Hepatocyte (in vitro differentiated cells): Measurements from ENCODE around the gene FBXO2.
"Not testable (repeated sequence)": the region's sequence is repeated elsewhere in the genome, so short reads cannot be mapped to it uniquely, and the experiment has no call there.

Experiments used
- CTCF ChIP-seq: fragments of 200-600 bp; sonication (generic); IDR thresholded peaks from 2 replicates; pipeline ENCODE4 v1.5.1; 2016; ENCODE audit warnings: antibody characterized with exemption, mild to moderate bottlenecking; ENCODE audit not compliant: poor library complexity
- EZH2 ChIP-seq: fragments of 200-600 bp; sonication (generic); IDR thresholded peaks from 2 replicates; pipeline ENCODE4 v1.6.1; 2016; ENCODE audit warnings: antibody characterized with exemption, mild to moderate bottlenecking, borderline replicate concordance
- EZH2phosphoT487 ChIP-seq: fragments of 200-600 bp; sonication (generic); IDR thresholded peaks from one replicate; pipeline ENCODE4 v1.6.1; 2018; ENCODE audit warnings: antibody characterized with exemption, mild to moderate bottlenecking, low read depth, moderate library complexity; ENCODE audit not compliant: unreplicated experiment, severe bottlenecking

GRCh38 chr1:11642418-11643017 lies 11.7 kb downstream of the FBXO2 start:
- peak; percentile 92 for TF ChIP-seq CTCF
- TF ChIP-seq EZH2phosphoT487, EZH2: not testable (repeated sequence)
